Epithelial cell of esophagus (primary cell): Measurements from ENCODE around the gene SRPRA.

Experiments used
- DNase-seq: peaks from one replicate; pipeline ENCODE4 v3.0.0; 2010; ENCODE audit warnings: low read depth
- H3K4me3 ChIP-seq: 2 replicates; pipeline ENCODE4 v1.5.1; 2011; ENCODE audit warnings: mild to moderate bottlenecking, low read length, control low read depth
- CTCF ChIP-seq: IDR thresholded peaks from 2 replicates; pipeline ENCODE4 v1.5.1; 2011; ENCODE audit warnings: low read depth, mild to moderate bottlenecking, low read length, control low read depth, inconsistent platforms; ENCODE audit not compliant: insufficient read depth; ENCODE audit errors: missing control alignments

The SRPRA gene

GRCh38 chr11:126303623-126304456 lies 35.1 kb upstream of the SRPRA start, which contains the start of gene DCPS:
DCPS (plus strand) TSS chr11:126304060; CDS start chr11:126304081, 21 bp downstream.
- TF ChIP-seq CTCF, result no peak
- peak within 1 kb of the TSS; percentile 91 for H3K4me3 ChIP-seq
- DNase-seq, result peak; percentile 91

GRCh38 chr11:126297004-126297403 lies 28.3 kb upstream of the SRPRA start:
- no peak for TF ChIP-seq CTCF
- no peak for DNase-seq
- no peak overlapping the region for H3K4me3 ChIP-seq

- no peak for DNase-seq
- no peak for TF ChIP-seq CTCF
- H3K4me3 ChIP-seq, result no peak overlapping the region
Measured at GRCh38 chr11:126293726-126294125, 25.0 kb upstream of the SRPRA start.

- no peak for DNase-seq
- H3K4me3 ChIP-seq, result no peak overlapping the region
- no peak for TF ChIP-seq CTCF
Measured at GRCh38 chr11:126290887-126291286, 22.2 kb upstream of the SRPRA start.

- no peak for DNase-seq
- no peak overlapping the region for H3K4me3 ChIP-seq
- no peak for TF ChIP-seq CTCF
Measured at GRCh38 chr11:126288237-126288636, 19.5 kb upstream of the SRPRA start.

- peak; percentile 96 for DNase-seq
- no peak overlapping the region for H3K4me3 ChIP-seq
- no peak for TF ChIP-seq CTCF
Measured at GRCh38 chr11:126284829-126285228, 16.1 kb upstream of the SRPRA start.
